ENCODE results near the gene SP140L. TPM values are rescaled to one million over a fixed set of nuclear protein-coding genes. Genes with fewer than 3 reads are reported as not detected.

Gene SP140L
- total RNA-seq, 3 donors from 2014 or later = 8.5 to 56.1 (median 17.4) TPM

DNA sequence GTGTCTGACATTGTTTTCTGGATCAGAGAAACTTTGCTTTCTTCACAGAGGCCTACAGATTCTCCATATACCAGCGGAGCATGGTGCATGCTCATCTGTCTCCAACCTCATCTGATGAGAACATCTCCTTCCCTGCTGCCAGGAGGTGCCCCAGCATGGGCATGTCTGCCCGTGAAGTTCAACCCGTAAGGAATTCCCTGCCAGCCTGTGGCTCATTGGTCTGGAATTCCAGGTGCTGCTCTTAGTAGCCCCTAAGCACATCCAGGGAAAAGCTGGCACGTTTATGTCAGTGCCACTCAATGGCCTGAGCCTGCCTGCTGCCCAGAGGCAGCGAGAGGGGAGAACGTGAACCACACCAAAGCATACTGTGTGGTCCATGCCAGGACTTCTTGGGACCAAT lies 87.3 kb downstream of the SP140L start:
- Histone ChIP-seq H3K27ac (peak overlapping the region in 1 of 2 donors; percentile 27), H3K36me3 (no peaks in the 10 kb centered on the region), H3K9me3 (no peaks in the 10 kb centered on the region), H3K4me3 (no peak overlapping the region), H3K4me1 (peaks cover 2 to 7% of the 10 kb centered on the region in 2 donors), H3K27me3 (no peaks in the 10 kb centered on the region)
- DNase-seq (ENCODE audit: low spot score in 2 of 2) = no peak
- intact Hi-C loops (cut with DNase I; ENCODE audit: low total_unique reads) = no loop called here
- TF ChIP-seq POLR2A (IDR thresholded peaks at IDR 0.05) (no peak), CTCF (IDR thresholded peaks at IDR 0.05) (no peak), POLR2AphosphoS5 (IDR thresholded peaks at IDR 0.05) (no peak)

DNA sequence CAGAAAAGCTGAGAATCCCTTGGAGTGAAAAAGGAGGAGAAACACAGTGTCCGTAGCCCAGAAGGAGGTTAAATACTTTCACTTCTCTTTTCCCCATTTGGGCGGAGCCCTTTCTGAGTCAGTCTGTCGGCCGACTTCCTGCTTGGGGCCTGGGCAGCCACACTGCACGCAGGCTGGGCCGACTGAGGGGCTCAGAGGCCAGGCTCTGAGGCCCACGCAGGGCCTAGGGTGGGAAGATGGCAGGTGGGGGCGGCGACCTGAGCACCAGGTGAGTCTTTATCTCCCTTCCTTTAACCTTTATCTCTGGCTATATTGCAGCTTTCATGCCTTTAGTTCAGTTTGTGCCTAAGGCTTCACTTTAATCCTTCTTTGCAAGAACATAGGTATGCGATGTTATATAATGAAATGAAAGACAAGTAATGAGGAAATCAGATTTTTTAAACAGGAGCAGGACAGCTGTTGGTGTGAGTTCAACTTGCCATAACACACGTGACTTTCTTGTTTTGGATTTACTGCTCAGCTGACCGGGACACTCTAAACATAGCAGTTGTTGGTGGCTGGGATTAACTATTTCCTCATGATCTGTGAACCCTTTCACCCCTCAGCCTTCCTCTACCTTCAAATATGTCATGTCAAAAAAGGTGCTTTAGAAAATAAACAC lies 89.2 kb downstream of the SP140L start, which contains the start of gene SP100:
TSS of gene SP100 (plus strand) at position 141 of the 661 bp plus-strand sequence. CDS start at position 237, 96 bp downstream.
- peaks cover 0 to 7% of the 10 kb centered on the region in 2 donors for H3K4me1 ChIP-seq
- H3K27me3 ChIP-seq = no peaks in the 10 kb centered on the region
- peak; percentile 65 to 85 (median 83) for TF ChIP-seq POLR2AphosphoS5 (IDR thresholded peaks at IDR 0.05)
- no peak for TF ChIP-seq POLR2A (IDR thresholded peaks at IDR 0.05)
- H3K9me3 ChIP-seq = no peaks in the 10 kb centered on the region
- H3K27ac ChIP-seq = peak within 1 kb of the TSS; percentile 96 to 97
- H3K4me3 ChIP-seq = peak within 1 kb of the TSS; percentile 61 to 79 (median 63)
- intact Hi-C loops (cut with DNase I; ENCODE audit: low total_unique reads) = no loop called here
- no peaks in the 10 kb centered on the region for H3K36me3 ChIP-seq
- DNase-seq (ENCODE audit: low spot score in 2 of 2) = peak; percentile 62 to 76

- Histone ChIP-seq H3K27me3 (no peaks in the 10 kb centered on the region), H3K9me3 (no peaks in the 10 kb centered on the region), H3K4me1 (peaks cover 0 to 8% of the 10 kb centered on the region in 2 donors), H3K27ac (peak overlapping the region; percentile 23 to 96), H3K36me3 (no peaks in the 10 kb centered on the region), H3K4me3 (peak overlapping the region; percentile 61 to 79 (median 63))
- DNase-seq (ENCODE audit: low spot score in 2 of 2) = no peak
- intact Hi-C loops (cut with DNase I; ENCODE audit: low total_unique reads) = no loop called here
- TF ChIP-seq CTCF (IDR thresholded peaks at IDR 0.05) (no peak), POLR2AphosphoS5 (IDR thresholded peaks at IDR 0.05) (no peak), POLR2A (IDR thresholded peaks at IDR 0.05) (no peak)
Observed at GRCh38 chr2:230417436-230417835, 90.4 kb downstream of the SP140L start.

DNA sequence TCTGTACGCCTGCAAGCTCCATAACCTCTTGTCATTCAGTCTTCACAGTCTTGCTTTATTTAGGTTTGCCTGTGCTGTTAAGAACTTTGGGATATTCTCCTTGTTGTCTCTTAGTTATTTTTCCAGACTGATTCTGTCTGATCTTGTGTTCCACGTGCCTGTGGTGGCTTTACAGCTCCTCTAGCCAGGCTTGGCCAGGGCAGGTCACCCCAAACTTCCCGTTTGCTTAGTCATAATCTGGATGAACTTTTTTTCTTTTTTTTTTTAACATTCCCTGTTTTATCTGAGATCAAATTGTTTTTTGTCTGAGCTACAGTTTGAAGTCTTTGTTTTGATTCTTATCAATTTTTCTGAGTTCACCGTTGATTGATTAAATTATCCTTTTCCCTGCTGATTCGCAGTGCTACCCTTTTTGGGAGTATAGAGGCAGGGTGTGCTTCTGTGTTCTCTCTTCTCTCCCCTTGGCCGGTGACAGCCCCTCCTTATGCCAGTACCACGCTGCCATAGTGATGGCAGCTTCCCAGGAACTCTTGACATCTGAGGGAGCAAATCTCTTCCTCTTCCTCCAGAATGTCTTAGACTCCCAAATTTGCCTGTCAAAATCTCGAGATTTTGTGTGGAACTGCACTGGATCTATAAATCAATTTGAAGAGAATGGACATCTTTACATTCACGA lies 91.5 kb downstream of the SP140L start:
- TF ChIP-seq POLR2AphosphoS5 (IDR thresholded peaks at IDR 0.05) (peak in 1 of 3 donors; percentile 39), POLR2A (IDR thresholded peaks at IDR 0.05) (no peak)
- Histone ChIP-seq H3K4me1 (peaks cover 0 to 16% of the 10 kb centered on the region in 2 donors), H3K9me3 (no peaks in the 10 kb centered on the region), H3K27ac (peak overlapping the region in 1 of 2 donors; percentile 51), H3K4me3 (peak overlapping the region; percentile 61 to 79 (median 63)), H3K36me3 (no peaks in the 10 kb centered on the region), H3K27me3 (no peaks in the 10 kb centered on the region)
- intact Hi-C loops (cut with DNase I; ENCODE audit: low total_unique reads) = no loop called here
- DNase-seq (ENCODE audit: low spot score in 2 of 2) = no peak

- H3K27me3 ChIP-seq = no peaks in the 10 kb centered on the region
- intact Hi-C loops (cut with DNase I; ENCODE audit: low total_unique reads) = no loop called here
- no peaks in the 10 kb centered on the region for H3K9me3 ChIP-seq
- H3K4me3 ChIP-seq = peak overlapping the region in 1 of 3 donors; percentile 79
- H3K4me1 ChIP-seq = peaks cover 0 to 16% of the 10 kb centered on the region in 2 donors
- peak overlapping the region in 1 of 2 donors; percentile 21 for H3K27ac ChIP-seq
- TF ChIP-seq CTCF (IDR thresholded peaks at IDR 0.05) = no peak
- TF ChIP-seq POLR2AphosphoS5 (IDR thresholded peaks at IDR 0.05) = no peak
- no peak for TF ChIP-seq POLR2A (IDR thresholded peaks at IDR 0.05)
- DNase-seq (ENCODE audit: low spot score in 2 of 2) = no peak
- no peaks in the 10 kb centered on the region for H3K36me3 ChIP-seq
Observed at GRCh38 chr2:230419181-230419580, 92.2 kb downstream of the SP140L start.

DNA sequence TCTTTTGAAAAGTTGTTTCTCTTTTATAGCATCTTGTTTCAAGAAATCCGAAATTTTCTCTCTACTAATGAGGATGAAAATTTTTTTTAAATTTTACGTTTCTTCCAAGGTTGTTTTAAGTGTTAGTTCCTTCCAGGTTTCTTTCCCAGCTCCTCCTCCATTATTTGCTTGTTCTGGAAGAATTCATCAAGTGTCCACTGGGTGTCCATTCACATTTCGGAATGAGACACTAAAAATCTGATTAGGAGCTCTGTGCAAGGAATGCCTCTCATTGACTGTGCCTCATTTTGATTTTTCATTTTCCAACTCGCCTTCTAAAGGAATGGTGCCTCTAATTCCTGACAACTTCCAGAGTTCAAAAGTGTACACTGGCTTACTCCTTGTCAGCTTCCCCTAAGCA lies 95.2 kb downstream of the SP140L start:
- H3K36me3 ChIP-seq = no peaks in the 10 kb centered on the region
- TF ChIP-seq CTCF (IDR thresholded peaks at IDR 0.05) (no peak), POLR2AphosphoS5 (IDR thresholded peaks at IDR 0.05) (no peak), POLR2A (IDR thresholded peaks at IDR 0.05) (no peak)
- no peak overlapping the region for H3K27ac ChIP-seq
- intact Hi-C loops (cut with DNase I; ENCODE audit: low total_unique reads) = no loop called here
- DNase-seq (ENCODE audit: low spot score in 2 of 2) = no peak
- H3K4me1 ChIP-seq = peaks cover 0 to 16% of the 10 kb centered on the region in 2 donors
- H3K27me3 ChIP-seq = no peaks in the 10 kb centered on the region
- no peak overlapping the region for H3K4me3 ChIP-seq
- H3K9me3 ChIP-seq = no peaks in the 10 kb centered on the region
